Lower leg skin (tissue), 4 donors: ENCODE data around the gene KCNK7. TPM values are rescaled to one million over a fixed set of nuclear protein-coding genes. Genes with fewer than 3 reads are reported as not detected.

Experiments
- DNase-seq, 2 donors: peaks; one replicate each; pipeline ENCODE4 v3.0.0-alpha.2; 2019; ENCODE audit warnings: low spot score in 2 of 2
- H3K4me3 ChIP-seq: fragments of 200-600 bp; sonication (generic); 2 replicates; pipeline ENCODE4 v1.5.1; 2017; ENCODE audit warnings: mild to moderate bottlenecking, low read depth; ENCODE audit not compliant: poor library complexity, severe bottlenecking
- CTCF ChIP-seq, 3 donors: fragments of 450-650 bp; IDR thresholded peaks; one replicate each; pipeline ENCODE4 v1.5.1; 2016; ENCODE audit warnings: antibody characterized with exemption in 3 of 3, mild to moderate bottlenecking in 3 of 3, moderate library complexity in 2 of 3
- POLR2A ChIP-seq, 2 donors: fragments of 450-650 bp; IDR thresholded peaks; one replicate each; pipeline ENCODE4 v1.6.1; 2016 to 2017; ENCODE audit warnings: antibody characterized with exemption in 2 of 2, mild to moderate bottlenecking in 1 of 2, moderate library complexity in 1 of 2
- WGBS, 2 donors: methylation state at CpG; one replicate each; pipeline ENCODE4 v1.1.5; 2018; 5-methylcytosine and 5-hydroxymethylcytosine counted together
- intact Hi-C: fragments of 100-400 bp; cut with DNase I; formaldehyde crosslinking; loops from one replicate; pipeline ENCODE4 v1.15.0; 2023; ENCODE audit warnings: low total_unique reads
- total RNA-seq, 4 donors: library from RNA; depleted of rRNA; stranded (reverse); fragments of >200 nt; gene quantifications; one replicate each; pipeline ENCODE4 v1.1.0, GENCODE V29; 2016

The KCNK7 gene
- total RNA-seq, 4 donors from 2014 or later, result 168 to 197 (median 184) TPM

GRCh38 chr11:65636108-65637031, 40.8 kb upstream of the KCNK7 start:
- 90 to 92% methylated on average over 21 of the region's 28 CpGs for WGBS, 2 donors
- DNase-seq, result no peak
- intact Hi-C loops, result no loop called here
- H3K4me3 ChIP-seq, result no peak overlapping the region
- TF ChIP-seq POLR2A (IDR thresholded peaks at IDR 0.05) (no peak), CTCF (IDR thresholded peaks at IDR 0.05) (no peak)

- intact Hi-C loops, result no loop called here
- no peak overlapping the region for H3K4me3 ChIP-seq
- no peak for DNase-seq
- WGBS, 2 donors, result 93 to 94% methylated on average over 39 to 46 of the region's 46 CpGs
- TF ChIP-seq CTCF (IDR thresholded peaks at IDR 0.05) (no peak), POLR2A (IDR thresholded peaks at IDR 0.05) (no peak)
Measured at GRCh38 chr11:65634905-65635731, 39.5 kb upstream of the KCNK7 start.

- WGBS, 2 donors, result 89 to 94% methylated on average over 9 to 11 of the region's 11 CpGs
- DNase-seq, result no peak
- intact Hi-C loops, result no loop called here
- no peak overlapping the region for H3K4me3 ChIP-seq
- TF ChIP-seq CTCF (IDR thresholded peaks at IDR 0.05) (no peak), POLR2A (IDR thresholded peaks at IDR 0.05) (no peak)
Measured at GRCh38 chr11:65634440-65634839, 38.8 kb upstream of the KCNK7 start.

GRCh38 chr11:65634109-65634436, 38.5 kb upstream of the KCNK7 start:
- DNase-seq, result no peak
- TF ChIP-seq POLR2A (IDR thresholded peaks at IDR 0.05) (no peak), CTCF (IDR thresholded peaks at IDR 0.05) (no peak)
- 90 to 92% methylated on average over 14 of the region's 14 CpGs for WGBS, 2 donors
- intact Hi-C loops, result no loop called here
- no peak overlapping the region for H3K4me3 ChIP-seq

- DNase-seq, result no peak
- intact Hi-C loops, result no loop called here
- TF ChIP-seq CTCF (IDR thresholded peaks at IDR 0.05) (no peak), POLR2A (IDR thresholded peaks at IDR 0.05) (no peak)
- no peak overlapping the region for H3K4me3 ChIP-seq
- 82 to 94% methylated on average over 14 to 17 of the region's 20 CpGs for WGBS, 2 donors
Measured at GRCh38 chr11:65633390-65634108, 37.9 kb upstream of the KCNK7 start.
